Activated T-helper 1 cell treated with anti-CD3 and anti-CD28 coated beads, Interleukin-2, amount 50 U/mL, for 16 hours (primary cell): ENCODE results near the gene CRIP2.

ENCODE experiments used
- DNase-seq, 2 donors: peaks; one replicate each; pipeline ENCODE4 v3.0.0-alpha.2; 2020; ENCODE audit warnings: low read depth in 1 of 2, low spot score in 1 of 2

Gene CRIP2, protein sequence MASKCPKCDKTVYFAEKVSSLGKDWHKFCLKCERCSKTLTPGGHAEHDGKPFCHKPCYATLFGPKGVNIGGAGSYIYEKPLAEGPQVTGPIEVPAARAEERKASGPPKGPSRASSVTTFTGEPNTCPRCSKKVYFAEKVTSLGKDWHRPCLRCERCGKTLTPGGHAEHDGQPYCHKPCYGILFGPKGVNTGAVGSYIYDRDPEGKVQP

GRCh38 chr14:105474483-105475268, at the start of gene CRIP2:
CRIP2 (plus strand) TSS chr14:105474821; CDS start chr14:105474863, 42 bp downstream.
- DNase-seq: no peak

DNA sequence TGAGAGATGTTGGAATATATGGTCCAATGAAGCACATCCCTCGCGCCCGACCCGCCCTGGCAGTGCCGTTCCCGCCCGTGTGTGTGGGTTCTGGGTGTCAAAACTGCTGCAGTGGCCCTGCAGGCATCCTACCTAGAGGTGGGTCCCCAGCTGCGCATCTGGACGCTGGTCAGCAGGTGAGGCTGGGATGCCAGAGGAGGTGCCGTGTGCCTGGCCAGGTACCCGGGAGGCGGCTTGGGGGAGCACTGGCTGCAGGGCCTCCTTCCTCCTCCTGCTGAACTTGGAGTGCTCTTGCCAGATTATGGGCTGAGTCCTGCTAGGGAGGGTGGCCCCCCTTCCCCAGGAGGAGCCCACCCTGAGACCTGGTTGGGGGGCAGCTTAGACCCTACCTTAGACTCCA, 49.8 kb upstream of the CRIP2 start:
- no peak for DNase-seq

DNA sequence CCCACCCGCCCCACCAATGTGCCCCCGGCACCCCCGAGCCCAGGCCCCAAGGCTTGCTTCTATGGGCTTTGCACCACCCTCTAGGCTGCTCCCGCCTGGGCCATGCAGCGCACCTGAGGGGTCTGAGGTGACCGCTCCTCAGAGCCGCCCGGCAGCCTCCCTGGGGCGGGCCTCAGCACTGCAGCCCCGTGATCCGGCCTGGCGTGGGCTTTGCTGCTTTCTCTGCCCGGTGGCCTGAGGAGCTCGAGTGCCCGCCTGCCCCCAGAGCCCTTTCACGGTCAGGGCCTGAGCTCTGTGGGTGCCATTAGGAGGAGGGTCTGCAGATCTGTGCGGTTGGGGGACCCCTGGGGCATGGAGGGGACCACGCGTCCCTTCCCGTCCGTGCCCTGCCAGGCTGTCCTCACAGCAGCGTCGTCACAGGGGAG, 48.8 kb upstream of the CRIP2 start:
- no peak for DNase-seq

DNA sequence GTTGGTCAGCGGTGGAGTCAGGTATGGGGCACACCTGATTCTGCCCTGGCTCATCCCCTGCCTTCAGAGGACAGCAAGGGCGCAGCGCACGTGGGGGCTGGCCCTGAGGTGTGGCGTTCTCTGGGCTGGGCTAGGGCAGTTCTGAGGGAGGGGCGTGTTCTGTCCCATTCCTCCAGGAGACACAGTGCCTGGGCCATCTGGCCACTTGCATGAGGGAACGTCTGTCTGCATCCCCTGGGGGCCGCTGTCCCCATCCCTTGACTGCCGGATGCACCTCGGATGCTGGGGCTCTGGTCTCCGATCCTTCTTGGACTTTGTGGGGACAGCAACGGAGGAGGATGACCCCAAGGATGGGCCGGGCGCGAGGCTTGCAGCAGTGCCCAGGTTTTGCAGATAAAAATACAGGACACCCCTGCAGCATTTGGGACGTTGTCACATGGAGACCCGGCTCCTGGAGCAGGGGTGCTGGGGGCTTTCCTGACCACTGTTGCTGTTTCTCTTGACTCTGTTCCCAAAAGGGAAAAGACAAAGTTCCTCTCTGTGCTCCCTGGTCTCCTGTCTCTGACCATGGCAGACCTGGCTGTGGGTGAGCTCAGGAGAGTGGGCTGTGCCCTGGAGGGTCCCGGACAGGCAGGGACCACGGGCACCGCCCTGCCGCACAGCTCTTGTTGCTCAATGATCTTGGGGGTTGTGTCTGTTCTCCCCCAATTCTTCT, 48.0 kb upstream of the CRIP2 start:
- DNase-seq: no peak

GRCh38 chr14:105427412-105427811, 47.2 kb upstream of the CRIP2 start:
- no peak for DNase-seq

DNA sequence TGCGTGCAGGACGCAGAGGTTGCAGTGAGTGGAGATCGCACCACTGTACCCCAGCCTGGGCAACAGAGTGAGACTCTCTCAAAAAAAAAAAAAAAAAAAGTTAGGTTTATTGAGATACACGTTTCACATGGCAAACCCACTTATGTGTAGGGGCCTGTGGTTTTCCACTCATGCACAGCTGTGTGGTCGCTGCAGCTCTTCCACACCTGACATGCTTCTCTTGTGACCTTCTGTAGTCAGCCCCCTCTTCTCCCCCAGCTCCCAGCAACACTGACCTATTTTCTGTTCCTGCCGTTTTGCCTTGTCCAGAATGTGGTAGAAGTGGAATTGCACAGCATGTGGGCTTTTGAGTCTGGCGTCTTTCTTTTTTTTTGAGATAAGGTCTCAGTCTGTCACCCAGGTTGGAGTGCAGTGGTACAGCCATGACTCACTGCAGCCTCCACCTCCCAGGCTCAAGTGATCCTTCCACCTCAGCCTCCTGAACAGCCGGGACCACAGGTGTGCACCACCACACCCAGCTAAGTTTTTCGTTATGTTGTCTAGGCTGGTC, 46.6 kb upstream of the CRIP2 start:
- no peak for DNase-seq

GRCh38 chr14:105430042-105430441, 44.6 kb upstream of the CRIP2 start:
- no peak for DNase-seq

- DNase-seq: no peak
Measured at GRCh38 chr14:105430565-105430964, 44.1 kb upstream of the CRIP2 start.

DNA sequence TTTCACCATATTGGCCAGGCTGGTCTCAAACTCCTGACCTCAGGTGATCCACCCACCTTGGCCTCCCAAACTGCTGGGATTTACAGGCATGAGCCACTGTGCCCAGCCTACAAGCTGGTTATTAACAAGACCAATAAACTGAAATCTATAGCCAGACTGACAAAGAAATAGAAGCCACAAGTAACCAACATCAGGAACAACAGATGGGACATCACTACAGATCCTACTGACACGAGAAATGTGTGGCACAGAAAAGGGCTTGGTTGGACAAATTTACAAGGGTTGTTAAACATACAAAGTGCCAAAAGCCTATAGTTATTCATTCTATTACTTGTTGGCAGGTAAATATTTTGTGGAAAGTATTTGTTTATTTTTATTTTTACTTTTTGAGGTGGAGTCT, 43.4 kb upstream of the CRIP2 start:
- DNase-seq: no peak

GRCh38 chr14:105432657-105433056, 42.0 kb upstream of the CRIP2 start:
- DNase-seq: no peak

GRCh38 chr14:105433161-105433605, 41.4 kb upstream of the CRIP2 start:
- no peak for DNase-seq

- DNase-seq: no peak
Measured at GRCh38 chr14:105436402-105436801, 38.2 kb upstream of the CRIP2 start.

GRCh38 chr14:105436891-105437722, 37.5 kb upstream of the CRIP2 start:
- no peak for DNase-seq

- DNase-seq: no peak
Measured at GRCh38 chr14:105437723-105438500, 36.7 kb upstream of the CRIP2 start.

DNA sequence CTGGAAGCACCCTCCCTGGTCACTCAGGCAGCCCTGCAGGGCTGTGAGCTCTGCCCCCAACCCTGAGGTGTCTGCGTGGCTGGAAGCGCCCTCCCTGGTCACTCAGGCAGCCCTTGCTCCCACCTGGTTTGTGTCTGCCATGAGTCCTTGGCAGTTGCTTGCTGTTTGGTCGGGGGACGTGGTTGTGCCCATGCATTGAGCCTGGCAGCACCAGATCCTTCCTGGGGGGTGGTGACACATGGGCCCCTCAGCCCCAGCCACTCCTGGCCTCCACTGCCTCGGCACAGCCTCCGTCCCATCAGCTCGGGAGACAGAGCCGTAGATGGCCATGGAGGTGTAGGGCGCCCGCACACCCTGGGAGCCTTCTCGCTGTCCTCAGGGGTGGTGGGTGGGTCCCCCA, 35.4 kb upstream of the CRIP2 start:
- no peak for DNase-seq

DNA sequence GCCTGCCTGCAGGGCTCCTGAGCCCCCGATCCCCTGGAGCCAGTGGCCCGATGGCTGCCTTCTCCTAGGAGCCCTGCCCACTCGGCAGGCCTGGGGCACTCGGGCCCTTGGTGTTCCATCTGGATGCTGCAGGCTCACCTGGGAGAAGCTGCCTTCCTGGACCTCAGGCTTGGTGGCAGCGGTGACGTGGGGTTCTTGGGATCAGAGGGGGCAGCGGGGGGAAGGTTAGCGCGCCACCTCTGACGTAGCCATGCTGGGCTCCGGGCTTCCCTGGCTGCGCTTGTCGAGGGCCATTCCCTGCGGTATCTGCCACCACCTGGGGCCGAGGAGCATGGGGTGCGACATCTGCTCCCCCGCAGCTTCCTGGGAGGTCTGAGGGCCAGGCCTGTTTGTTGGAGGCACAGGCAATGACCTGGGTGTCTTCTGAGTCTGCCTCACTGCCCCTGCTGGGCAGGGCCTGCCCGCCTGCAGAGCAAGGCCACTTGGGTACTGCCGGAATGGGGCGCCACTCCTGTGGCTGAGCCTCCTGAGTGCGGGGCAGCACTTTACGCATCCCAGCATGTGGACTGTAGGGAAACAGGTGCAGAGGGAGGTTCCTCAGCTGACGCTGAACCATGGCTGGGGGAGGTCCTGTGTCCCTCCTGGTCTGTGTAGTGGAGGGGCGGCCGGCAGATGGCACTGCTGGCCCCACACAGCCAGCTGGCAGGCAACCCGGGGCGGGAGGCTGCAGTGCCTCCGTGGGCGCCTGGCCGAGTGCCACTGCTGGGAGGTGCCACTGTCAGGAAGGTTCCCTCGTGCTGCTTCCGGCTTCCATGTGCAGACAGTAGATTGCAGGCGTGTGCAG, 34.7 kb upstream of the CRIP2 start:
- no peak for DNase-seq

GRCh38 chr14:105440554-105440900, 34.1 kb upstream of the CRIP2 start:
- no peak for DNase-seq

DNA sequence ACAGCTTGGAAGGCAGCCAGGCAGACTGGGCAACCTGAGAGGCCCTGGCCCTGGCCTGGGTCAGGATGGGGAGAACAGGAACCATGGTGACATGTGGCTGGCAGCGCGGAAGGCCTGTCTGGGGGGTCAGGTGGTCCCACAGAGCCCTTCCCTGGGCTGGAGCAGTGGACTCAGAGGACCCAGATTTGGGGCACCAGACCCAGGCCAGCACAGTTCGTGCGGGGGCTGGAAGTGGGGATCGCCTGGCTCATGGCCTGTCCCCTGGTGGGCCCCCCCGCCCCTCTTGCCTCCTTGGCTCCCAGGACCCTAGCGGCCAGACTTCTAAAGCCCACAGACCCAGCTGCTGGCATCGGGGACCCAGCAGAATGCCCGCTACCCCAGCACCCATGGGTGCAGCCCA, 33.6 kb upstream of the CRIP2 start:
- DNase-seq: no peak

GRCh38 chr14:105442125-105442524, 32.5 kb upstream of the CRIP2 start:
- DNase-seq: no peak
